ENCODE measurements around the gene SMAD7. TPM values are rescaled to one million over a fixed set of nuclear protein-coding genes. Genes with fewer than 3 reads are reported as not detected.

The SMAD7 gene
- polyA plus RNA-seq, 2 of the 4 experiments (the other 2 are of a cell fraction) = 19.9 to 26.9 TPM

DNA sequence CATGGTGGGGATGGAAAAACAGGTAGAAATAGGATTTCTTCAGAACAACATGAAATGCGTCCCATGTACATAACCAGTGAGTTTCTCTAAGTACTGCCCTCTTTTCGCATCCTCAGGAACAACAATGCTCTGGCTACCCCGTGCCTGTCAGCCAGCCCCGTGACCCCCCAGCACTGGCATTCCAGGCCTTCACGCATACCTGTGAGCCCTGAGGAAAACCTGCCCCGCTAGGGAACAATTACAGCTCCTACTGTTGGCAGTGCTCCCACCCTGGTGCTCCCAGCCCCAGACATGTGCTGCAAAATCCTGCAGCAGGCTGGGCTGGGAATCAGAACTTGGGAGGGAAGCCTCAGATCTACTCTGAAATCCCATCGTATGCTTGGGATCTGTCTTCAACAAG is 9.1 kb downstream of the SMAD7 start:
- peaks cover 96% of the 10 kb centered on the region for H3K4me1 ChIP-seq
- TF ChIP-seq HOXB5 (CRISPR knock-in tag; IDR thresholded peaks at IDR 0.05) = no peak
- TF ChIP-seq EHF (CRISPR knock-in tag; IDR thresholded peaks at IDR 0.05) = no peak
- no peak for TF ChIP-seq PHF8 (IDR thresholded peaks at IDR 0.05; ENCODE audit: borderline replicate concordance, low read depth)
- no peak for TF ChIP-seq ZFP36 (IDR thresholded peaks at IDR 0.05; ENCODE audit: borderline replicate concordance, partially characterized antibody)
- TF ChIP-seq RAD21 (conservative IDR thresholded peaks at IDR 0.05 in 1 of 2, IDR thresholded peaks at IDR 0.05 in 1 of 2) = no peak
- TF ChIP-seq, protein P1, sequence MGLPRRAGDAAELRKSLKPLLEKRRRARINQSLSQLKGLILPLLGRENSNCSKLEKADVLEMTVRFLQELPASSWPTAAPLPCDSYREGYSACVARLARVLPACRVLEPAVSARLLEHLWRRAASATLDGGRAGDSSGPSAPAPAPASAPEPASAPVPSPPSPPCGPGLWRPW (IDR thresholded peaks at IDR 0.05) = no peak
- no peak for TF ChIP-seq MYC (IDR thresholded peaks at IDR 0.05; ENCODE audit: borderline replicate concordance, low read length)
- TF ChIP-seq FOXS1 (CRISPR knock-in tag; IDR thresholded peaks at IDR 0.05) = no peak
- TF ChIP-seq, protein P2, sequence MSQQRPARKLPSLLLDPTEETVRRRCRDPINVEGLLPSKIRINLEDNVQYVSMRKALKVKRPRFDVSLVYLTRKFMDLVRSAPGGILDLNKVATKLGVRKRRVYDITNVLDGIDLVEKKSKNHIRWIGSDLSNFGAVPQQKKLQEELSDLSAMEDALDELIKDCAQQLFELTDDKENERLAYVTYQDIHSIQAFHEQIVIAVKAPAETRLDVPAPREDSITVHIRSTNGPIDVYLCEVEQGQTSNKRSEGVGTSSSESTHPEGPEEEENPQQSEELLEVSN (IDR thresholded peaks at IDR 0.05; ENCODE audit: borderline replicate concordance, low read depth) = no peak
- no peak for TF ChIP-seq NFE2L2 (conservative IDR thresholded peaks at IDR 0.05; ENCODE audit: low read length)
- no peak for TF ChIP-seq ZSCAN20 (CRISPR knock-in tag; IDR thresholded peaks at IDR 0.05)
- TF ChIP-seq SREBF2 (IDR thresholded peaks at IDR 0.05) = no peak
- TF ChIP-seq CBX2 (IDR thresholded peaks at IDR 0.05; ENCODE audit: borderline replicate concordance, low read depth) = no peak
- TF ChIP-seq KDM5A (IDR thresholded peaks at IDR 0.05) = no peak
- TF ChIP-seq RNF2 (IDR thresholded peaks at IDR 0.05; ENCODE audit: borderline replicate concordance, low read depth) = no peak
- TF ChIP-seq NPAS2 (CRISPR knock-in tag; IDR thresholded peaks at IDR 0.05; ENCODE audit: borderline replicate concordance) = no peak
- no peak for TF ChIP-seq EHMT2 (IDR thresholded peaks at IDR 0.05; ENCODE audit: low read depth)
- no peak for TF ChIP-seq KDM1A (IDR thresholded peaks at IDR 0.05; ENCODE audit: low read depth)
- ChIA-PET CTCF (interaction anchor here (0.9 to 1.2 kb wide), 3 partner anchors 12 to 100 kb away, joined by 3 to 4 read pairs (median 4); no protein-coding TSS in a partner anchor), POLR2A (interaction anchor here (0.8 to 1.2 kb wide), 2 partner anchors 11 to 56 kb away, joined by 5 to 6 read pairs; no protein-coding TSS in a partner anchor)
- H3K9me3 ChIP-seq = no peaks in the 10 kb centered on the region
- H3K4me3 ChIP-seq = peak overlapping the region; percentile 80
- H3K27ac ChIP-seq = peak overlapping the region; percentile 92 to 99
- peak overlapping the region; percentile 97 for H3K4me2 ChIP-seq
- FAIRE-seq (no peak), DNase-seq (ENCODE audit: low read depth in 1 of 2, low spot score in 1 of 2) (no peak), ATAC-seq (no peak)
- WGBS (ENCODE audit: missing lambda C conversion rate) = 48% methylated on average over 4 of the region's 7 CpGs

DNA sequence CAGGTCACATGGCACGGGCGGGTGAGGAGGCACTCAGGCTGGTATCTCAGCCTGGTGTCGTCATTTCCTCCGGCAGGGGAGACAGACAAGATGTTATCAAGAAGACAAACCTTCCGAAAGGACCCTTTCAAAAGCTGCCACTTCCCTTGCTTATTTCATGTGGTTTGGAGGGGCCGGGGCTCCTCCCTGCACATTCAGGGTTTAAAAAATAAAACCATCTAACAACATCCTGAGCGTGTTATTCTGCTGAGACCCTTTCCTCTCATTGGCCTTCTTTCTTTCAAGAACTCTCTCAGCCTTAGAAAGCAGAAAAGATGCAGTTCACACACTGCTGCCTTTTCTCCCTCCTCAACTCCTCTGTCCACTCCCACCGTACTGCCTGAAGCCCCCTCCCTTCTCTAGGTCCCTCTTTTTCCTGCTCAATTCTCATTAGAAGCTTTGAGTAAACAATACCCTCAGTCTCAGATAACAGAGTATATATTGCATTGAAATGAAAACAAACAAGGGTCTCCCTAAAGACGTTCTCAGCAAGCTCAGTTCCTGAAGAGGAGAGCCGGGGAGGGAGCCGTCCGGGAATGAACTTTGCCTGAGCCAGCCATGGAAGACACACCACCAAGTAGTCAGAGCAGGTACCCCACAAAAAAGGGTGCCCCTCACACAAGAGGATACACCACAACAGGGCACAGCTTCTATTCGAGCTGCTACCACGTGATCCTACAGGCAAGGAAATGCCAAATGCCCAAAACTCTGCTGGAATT is 9.7 kb downstream of the SMAD7 start:
- POLR2A ChIA-PET = interaction anchor here (1.2 kb wide), 1 partner anchor 56 kb away, joined by 6 read pairs; no protein-coding TSS in a partner anchor
- 18% methylated on average over 14 of the region's 14 CpGs for whole genome bisulfite sequencing (ENCODE audit: missing lambda C conversion rate)
- Histone ChIP-seq H3K4me1 (peaks cover 96% of the 10 kb centered on the region), H3K4me3 (peak overlapping the region; percentile 80), H3K27ac (peak overlapping the region; percentile 92 to 99), H3K9me3 (no peaks in the 10 kb centered on the region), H3K4me2 (peak overlapping the region; percentile 97)
- FAIRE-seq = no peak
- no peak for DNase-seq (ENCODE audit: low read depth in 1 of 2, low spot score in 1 of 2)
- CTCF ChIA-PET = interaction anchor here (0.9 to 1.2 kb wide), 2 partner anchors 12 to 101 kb away, joined by 4 read pairs; no protein-coding TSS in a partner anchor
- TF ChIP-seq, protein P3, sequence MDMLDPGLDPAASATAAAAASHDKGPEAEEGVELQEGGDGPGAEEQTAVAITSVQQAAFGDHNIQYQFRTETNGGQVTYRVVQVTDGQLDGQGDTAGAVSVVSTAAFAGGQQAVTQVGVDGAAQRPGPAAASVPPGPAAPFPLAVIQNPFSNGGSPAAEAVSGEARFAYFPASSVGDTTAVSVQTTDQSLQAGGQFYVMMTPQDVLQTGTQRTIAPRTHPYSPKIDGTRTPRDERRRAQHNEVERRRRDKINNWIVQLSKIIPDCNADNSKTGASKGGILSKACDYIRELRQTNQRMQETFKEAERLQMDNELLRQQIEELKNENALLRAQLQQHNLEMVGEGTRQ (IDR thresholded peaks at IDR 0.05) = 0 out of 2 replicates have a peak, but pooled peaks have one; percentile 17
- TF ChIP-seq FOSB (CRISPR knock-in tag; IDR thresholded peaks at IDR 0.05) = no peak
- peak; percentile 57; the same call in 1 of the 2 replicates for TF ChIP-seq GATA3 (IDR thresholded peaks at IDR 0.05; ENCODE audit: borderline replicate concordance)
- ATAC-seq = no peak

Measured in A549 (cell line).